DND-41 (cell line): ENCODE measurements around the gene TNS1.

Experiments
- EZH2 ChIP-seq: IDR thresholded peaks from 3 replicates; pipeline ENCODE4 v1.6.1; 2012; ENCODE audit warnings: borderline replicate concordance, low read depth, mild to moderate bottlenecking, moderate library complexity, low read length, inconsistent platforms; ENCODE audit not compliant: severe bottlenecking
- TF ChIP-seq, protein P1 (sequence below): IDR thresholded peaks from 2 replicates; pipeline ENCODE4 v1.5.1; 2012; ENCODE audit warnings: borderline replicate concordance, low read length, moderate library complexity, mild to moderate bottlenecking; ENCODE audit not compliant: poor library complexity, severe bottlenecking; ENCODE audit errors: extremely low read depth

- TF ChIP-seq, protein P1, sequence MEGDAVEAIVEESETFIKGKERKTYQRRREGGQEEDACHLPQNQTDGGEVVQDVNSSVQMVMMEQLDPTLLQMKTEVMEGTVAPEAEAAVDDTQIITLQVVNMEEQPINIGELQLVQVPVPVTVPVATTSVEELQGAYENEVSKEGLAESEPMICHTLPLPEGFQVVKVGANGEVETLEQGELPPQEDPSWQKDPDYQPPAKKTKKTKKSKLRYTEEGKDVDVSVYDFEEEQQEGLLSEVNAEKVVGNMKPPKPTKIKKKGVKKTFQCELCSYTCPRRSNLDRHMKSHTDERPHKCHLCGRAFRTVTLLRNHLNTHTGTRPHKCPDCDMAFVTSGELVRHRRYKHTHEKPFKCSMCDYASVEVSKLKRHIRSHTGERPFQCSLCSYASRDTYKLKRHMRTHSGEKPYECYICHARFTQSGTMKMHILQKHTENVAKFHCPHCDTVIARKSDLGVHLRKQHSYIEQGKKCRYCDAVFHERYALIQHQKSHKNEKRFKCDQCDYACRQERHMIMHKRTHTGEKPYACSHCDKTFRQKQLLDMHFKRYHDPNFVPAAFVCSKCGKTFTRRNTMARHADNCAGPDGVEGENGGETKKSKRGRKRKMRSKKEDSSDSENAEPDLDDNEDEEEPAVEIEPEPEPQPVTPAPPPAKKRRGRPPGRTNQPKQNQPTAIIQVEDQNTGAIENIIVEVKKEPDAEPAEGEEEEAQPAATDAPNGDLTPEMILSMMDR: no peak
- no peak for TF ChIP-seq EZH2
Observed at GRCh38 chr2:217808326-217808725, 194.5 kb downstream of the TNS1 start.
